AG04450 (cell line): ENCODE measurements around the gene PARD3. TPM values are rescaled to one million over a fixed set of nuclear protein-coding genes. Genes with fewer than 3 reads are reported as not detected.

Source experiments
- CTCF ChIA-PET: fragments of 300-600, 350-600 bp; formaldehyde crosslinking; extraction: SDS; loops from one replicate; lab custom pipeline; 2022; ENCODE audit warnings: antibody characterized with exemption, inconsistent platforms; lab: Charles Lee
- POLR2A ChIA-PET: fragments of 350-600 bp; formaldehyde crosslinking; extraction: SDS; loops from one replicate; lab custom pipeline; 2021; ENCODE audit warnings: antibody characterized with exemption, inconsistent platforms; lab: Yijun Ruan, JAX
- DNase-seq: peaks from one replicate; pipeline ENCODE4 v3.0.0-alpha.2; 2011; ENCODE audit warnings: low read depth, low spot score
- H3K27ac ChIP-seq: one replicate; pipeline ENCODE4 v1.5.1; 2012; ENCODE audit warnings: low read depth, low read length, control low read depth
- H3K27me3 ChIP-seq: one replicate; pipeline ENCODE4 v1.6.0; 2012; ENCODE audit warnings: low read length; ENCODE audit not compliant: control insufficient read depth, insufficient read depth
- H3K4me3 ChIP-seq: 2 replicates; pipeline ENCODE4 v1.5.1; 2011; ENCODE audit warnings: mild to moderate bottlenecking, low read depth, low read length, control low read depth
- H3K9me3 ChIP-seq: 2 replicates; pipeline ENCODE4 v1.5.1; 2012; ENCODE audit warnings: low read length; ENCODE audit not compliant: control insufficient read depth, insufficient read depth
- polyA plus RNA-seq: library from polyadenylated mRNA; depleted of rRNA; stranded (reverse); fragments of >200 nt; gene quantifications from 2 replicates; pipeline ENCODE4 v1.2.3, GENCODE V29; 2011
- TF ChIP-seq, protein P1 (sequence below): IDR thresholded peaks from 2 replicates; pipeline ENCODE4 v1.5.1; 2011; ENCODE audit warnings: low read depth, low read length, control low read depth, inconsistent platforms

PARD3 gene
- polyA plus RNA-seq, 1 experiment, result 43.1 TPM

- no peak overlapping the region for H3K27ac ChIP-seq
- H3K4me3 ChIP-seq, result no peak overlapping the region
- ChIA-PET POLR2A (no interaction called here), CTCF (no interaction called here)
- TF ChIP-seq, protein P1, sequence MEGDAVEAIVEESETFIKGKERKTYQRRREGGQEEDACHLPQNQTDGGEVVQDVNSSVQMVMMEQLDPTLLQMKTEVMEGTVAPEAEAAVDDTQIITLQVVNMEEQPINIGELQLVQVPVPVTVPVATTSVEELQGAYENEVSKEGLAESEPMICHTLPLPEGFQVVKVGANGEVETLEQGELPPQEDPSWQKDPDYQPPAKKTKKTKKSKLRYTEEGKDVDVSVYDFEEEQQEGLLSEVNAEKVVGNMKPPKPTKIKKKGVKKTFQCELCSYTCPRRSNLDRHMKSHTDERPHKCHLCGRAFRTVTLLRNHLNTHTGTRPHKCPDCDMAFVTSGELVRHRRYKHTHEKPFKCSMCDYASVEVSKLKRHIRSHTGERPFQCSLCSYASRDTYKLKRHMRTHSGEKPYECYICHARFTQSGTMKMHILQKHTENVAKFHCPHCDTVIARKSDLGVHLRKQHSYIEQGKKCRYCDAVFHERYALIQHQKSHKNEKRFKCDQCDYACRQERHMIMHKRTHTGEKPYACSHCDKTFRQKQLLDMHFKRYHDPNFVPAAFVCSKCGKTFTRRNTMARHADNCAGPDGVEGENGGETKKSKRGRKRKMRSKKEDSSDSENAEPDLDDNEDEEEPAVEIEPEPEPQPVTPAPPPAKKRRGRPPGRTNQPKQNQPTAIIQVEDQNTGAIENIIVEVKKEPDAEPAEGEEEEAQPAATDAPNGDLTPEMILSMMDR, result no peak
- no peaks in the 10 kb centered on the region; the same call in none of the 2 replicates for H3K9me3 ChIP-seq
- no peaks in the 10 kb centered on the region for H3K27me3 ChIP-seq
- DNase-seq, result no peak
Observed at GRCh38 chr10:34107626-34108516, 707.2 kb downstream of the PARD3 start.

- DNase-seq, result no peak
- Histone ChIP-seq H3K27me3 (no peaks in the 10 kb centered on the region), H3K4me3 (no peak overlapping the region), H3K27ac (no peak overlapping the region), H3K9me3 (no peaks in the 10 kb centered on the region; the same call in none of the 2 replicates)
- ChIA-PET POLR2A (no interaction called here), CTCF (no interaction called here)
- TF ChIP-seq, protein P1, result no peak
Observed at GRCh38 chr10:34106356-34106885, 708.7 kb downstream of the PARD3 start.

DNA sequence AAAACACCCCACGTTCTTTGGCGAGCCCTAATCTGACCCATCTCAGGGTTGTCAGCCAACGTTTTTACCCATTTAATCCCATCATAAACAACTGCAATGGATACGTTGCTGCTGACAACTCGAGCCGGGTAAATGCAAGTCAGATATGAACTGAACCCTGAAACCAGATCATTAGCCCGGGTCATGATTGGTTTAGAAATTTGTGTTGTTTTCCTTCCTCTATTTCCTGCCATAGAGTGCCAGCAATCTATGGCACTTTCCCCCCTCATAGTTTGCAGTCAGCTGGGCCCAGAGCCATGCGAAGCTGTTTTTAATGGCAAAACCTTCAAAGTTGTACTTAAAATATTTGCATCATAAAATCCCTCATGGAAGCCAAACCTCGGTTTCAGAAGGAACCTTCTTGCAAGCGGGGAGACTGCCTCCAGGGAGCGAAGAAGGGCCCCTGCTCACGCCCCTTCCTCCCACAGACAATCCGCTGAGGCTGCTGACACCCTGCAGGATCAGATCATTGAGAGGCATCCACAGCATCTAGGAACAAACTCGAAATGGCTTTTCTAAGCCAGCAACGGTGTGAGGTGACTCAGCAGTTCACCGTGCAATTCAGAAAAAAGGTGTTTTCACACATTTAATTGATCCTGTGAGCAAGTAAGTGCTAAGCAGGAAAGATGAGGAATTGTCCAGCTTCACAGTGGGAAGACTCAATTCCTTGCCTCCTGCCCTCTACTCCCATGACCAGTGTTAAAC is 710.1 kb downstream of the PARD3 start:
- ChIA-PET CTCF (no interaction called here), POLR2A (no interaction called here)
- Histone ChIP-seq H3K9me3 (no peaks in the 10 kb centered on the region; the same call in 1 of the 2 replicates), H3K27ac (no peak overlapping the region), H3K27me3 (no peaks in the 10 kb centered on the region), H3K4me3 (no peak overlapping the region)
- DNase-seq, result no peak
- TF ChIP-seq, protein P1, result no peak

DNA sequence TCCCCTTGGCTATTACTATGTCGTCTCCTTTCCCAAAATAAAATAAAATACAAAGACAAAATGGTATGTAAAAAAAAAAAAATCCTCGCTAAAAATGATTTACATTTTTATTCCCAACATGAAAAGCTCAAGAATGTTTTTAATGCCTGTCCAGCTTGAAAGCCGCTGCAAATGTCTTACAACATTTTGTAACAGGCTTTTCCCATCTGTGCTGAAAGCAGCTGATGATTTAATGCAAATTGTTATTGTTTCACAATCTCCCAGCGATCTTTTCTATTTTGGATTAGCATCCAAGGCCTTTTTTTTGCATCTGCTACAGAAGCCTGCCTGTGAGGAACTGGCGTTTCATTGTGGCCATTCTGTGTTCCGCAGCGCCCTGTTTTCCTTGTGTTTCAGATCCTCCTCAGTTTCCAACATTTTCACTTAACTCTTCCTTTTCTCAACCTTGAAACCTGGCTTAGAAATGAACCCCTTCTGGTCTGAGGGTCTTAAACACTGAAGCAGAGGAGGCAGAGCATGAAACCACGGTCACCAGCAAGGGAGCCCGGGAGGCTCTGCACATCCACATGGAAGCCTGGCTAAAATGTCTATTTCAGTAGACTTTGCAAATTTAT is 712.1 kb downstream of the PARD3 start:
- DNase-seq, result peak; percentile 64
- Histone ChIP-seq H3K27ac (peak overlapping the region; percentile 33), H3K27me3 (no peaks in the 10 kb centered on the region), H3K4me3 (no peak overlapping the region), H3K9me3 (peaks cover 4% of the 10 kb centered on the region)
- TF ChIP-seq, protein P1, result no peak
- CTCF ChIA-PET, result interaction anchor here (0.7 to 1.1 kb wide), 2 partner anchors 85 to 770 kb away, joined by 3 to 5 read pairs; no protein-coding TSS in a partner anchor
- POLR2A ChIA-PET, result interaction anchor here (0.7 to 1.4 kb wide), 2 partner anchors 83 to 690 kb away, joined by 3 to 5 read pairs; no protein-coding TSS in a partner anchor
